Keratinocyte (primary cell): ENCODE measurements around the gene DPP3.

Experiments
- CTCF ChIP-seq, 3 experiments: IDR thresholded peaks in 1 of 3; conservative IDR thresholded peaks in 1 of 3; optimal IDR thresholded peaks in 1 of 3; 2 replicates in 2 of 3; 3 replicates in 1 of 3; pipeline versions ENCODE3 to v1.5.1; 2011; ENCODE audit warnings: low read length in 3 of 3, mild to moderate bottlenecking in 3 of 3, moderate library complexity in 2 of 3, control low read depth in 1 of 3, inconsistent platforms in 1 of 3; ENCODE audit not compliant: insufficient read depth in 2 of 3; ENCODE audit errors: extremely low read depth in 1 of 3
- EZH2 ChIP-seq: IDR thresholded peaks from one replicate; pipeline ENCODE4 v1.6.1; 2012; ENCODE audit warnings: inconsistent platforms, mild to moderate bottlenecking, low read length, moderate library complexity

GRCh38 chr11:66467034-66467659 lies 13.1 kb upstream of the DPP3 start:
- TF ChIP-seq CTCF (optimal IDR thresholded peaks at IDR 0.05 in 1 of 3, IDR thresholded peaks at IDR 0.05 in 1 of 3, conservative IDR thresholded peaks at IDR 0.05 in 1 of 3; ENCODE audit: extremely low read depth in 1 of 3, insufficient read depth in 2 of 3, low read length in 3 of 3) (peak in 2 of 3 experiments; percentile 14 to 38), EZH2 (no peak)
